SKM-1 treated with dmso at 0.1 percent for 144 hours (cell line): Measurements from ENCODE around the gene GORAB.

Experiments used
- DNase-seq: peaks from one replicate; lab custom pipeline; 2025; ENCODE audit not compliant: unreplicated experiment; lab: John Stamatoyannopoulos, UW

Gene GORAB

GRCh38 chr1:170590921-170591705 is 59.1 kb downstream of the GORAB start:
- DNase-seq: no peak

GRCh38 chr1:170592591-170593111 is 60.7 kb downstream of the GORAB start:
- no peak for DNase-seq

- DNase-seq: no peak
Observed at GRCh38 chr1:170593173-170594011, 61.4 kb downstream of the GORAB start.

- no peak for DNase-seq
Observed at GRCh38 chr1:170594066-170594626, 62.2 kb downstream of the GORAB start.

GRCh38 chr1:170596701-170597100 is 64.7 kb downstream of the GORAB start:
- no peak for DNase-seq

- DNase-seq: no peak
Observed at GRCh38 chr1:170598618-170599017, 66.7 kb downstream of the GORAB start.

GRCh38 chr1:170599033-170599432 is 67.1 kb downstream of the GORAB start:
- DNase-seq: no peak

GRCh38 chr1:170601866-170602265 is 69.9 kb downstream of the GORAB start:
- DNase-seq: no peak
